Kidney (tissue), 14 donors: ENCODE data around the gene GNG7. TPM values are rescaled to one million over a fixed set of nuclear protein-coding genes. Genes with fewer than 3 reads are reported as not detected.
A peak's percentile ranks its signal among the peaks of the same experiment; 100 is the strongest.
"Not testable (repeated sequence)": the region's sequence is repeated elsewhere in the genome, so short reads cannot be mapped to it uniquely, and the experiment has no call there.

Source experiments
- DNase-seq, 5 donors: peaks; one replicate each; pipeline ENCODE4 v3.0.0-alpha.2; 2013 to 2020
- FAIRE-seq: peaks from 2 replicates; lab custom pipeline; 2012; peaks lifted over from hg19 to GRCh38; lab: Jason Lieb, UNC
- H3K27ac ChIP-seq, 2 donors: one replicate each; pipeline ENCODE4 v1.7.0; 2013; ENCODE audit warnings: low read depth in 2 of 2, low read length in 2 of 2, inconsistent platforms in 1 of 2
- H3K27me3 ChIP-seq: one replicate; pipeline ENCODE4 v1.7.1; 2013; ENCODE audit warnings: low read length, inconsistent platforms; ENCODE audit not compliant: control insufficient read depth, insufficient read depth
- H3K36me3 ChIP-seq, 3 donors: one replicate each; pipeline versions ENCODE4 v1.7.0 to v1.7.1; 2013; ENCODE audit warnings: low read length in 3 of 3, control low read depth in 1 of 3, inconsistent platforms in 1 of 3; ENCODE audit not compliant: insufficient read depth in 3 of 3, control insufficient read depth in 2 of 3
- H3K4me1 ChIP-seq, 3 donors: one replicate each; pipeline versions ENCODE4 v1.7.0 to v1.7.1; 2013; ENCODE audit warnings: low read length in 3 of 3, inconsistent platforms in 1 of 3, low read depth in 1 of 3; ENCODE audit not compliant: control insufficient read depth in 2 of 3, insufficient read depth in 2 of 3
- H3K4me3 ChIP-seq, 3 donors: one replicate each; pipeline versions ENCODE4 v1.7.0 to v1.8.1; 2013; ENCODE audit warnings: low read length in 3 of 3, control low read depth in 1 of 3, inconsistent platforms in 1 of 3
- H3K9ac ChIP-seq, 3 donors: one replicate each; pipeline versions ENCODE4 v1.7.0 to v1.7.1; 2013; ENCODE audit warnings: low read length in 3 of 3, control low read depth in 1 of 3, inconsistent platforms in 1 of 3
- H3K9me3 ChIP-seq, 3 donors: one replicate each; pipeline versions ENCODE4 v1.7.0 to v1.7.1; 2013; ENCODE audit warnings: low read length in 3 of 3, control low read depth in 1 of 3, inconsistent platforms in 1 of 3; ENCODE audit not compliant: control insufficient read depth in 2 of 3, insufficient read depth in 1 of 3
- CTCF ChIP-seq: IDR thresholded peaks from 3 replicates; pipeline ENCODE4 v1.5.1; 2012; ENCODE audit warnings: mild to moderate bottlenecking, moderate library complexity, borderline replicate concordance; ENCODE audit not compliant: insufficient read depth; ENCODE audit errors: extremely low read depth
- intact Hi-C: fragments of 100-400 bp; cut with DNase I; formaldehyde crosslinking; loops from one replicate; pipeline ENCODE4 v1.11.1; 2022
- polyA plus RNA-seq: library from polyadenylated mRNA; stranded (reverse); fragments of 350-450 nt; fragmentation: Illumina TruSeq; extraction: RNeasy Lipid Tissue Mini Kit (QIAGEN cat#74804); gene quantifications from one replicate; pipeline ENCODE4 v1.2.3, GENCODE V29; 2014; ENCODE audit warnings: low read depth, low replicate concordance; ENCODE audit not compliant: insufficient read depth
- total RNA-seq: library from RNA; stranded (reverse); fragmentation: NEBNext Ultra II Directional; extraction: Animal tissue kit (Norgen Biotek cat#: 25700); gene quantifications from one replicate; pipeline ENCODE4 v1.2.1, GENCODE V29; 2021
- donor health status: control.
- donor health status: control.
- donor health status: control.
- donor health status: control.
- donor health status: control.
- donor health status: DM: yes; HTN: yes; CAD: no.
- donor health status: Normal renal cell carcinoma (clear cell type).

Gene GNG7
- total and polyA plus RNA-seq, 2 donors from 2014 or later = 9.9 to 13.4 TPM

- FAIRE-seq (no peak), DNase-seq (peak in 1 of 5 donors; percentile 75)
- Histone ChIP-seq H3K36me3 (no peaks in the 10 kb centered on the region), H3K27me3 (no peaks in the 10 kb centered on the region), H3K9me3 (no peaks in the 10 kb centered on the region), H3K4me1 (peaks cover 2 to 31% (median 19%) of the 10 kb centered on the region in 3 donors), H3K4me3 (no peak overlapping the region), H3K27ac (peak overlapping the region; percentile 86 to 94), H3K9ac (no peak overlapping the region)
- no peak for TF ChIP-seq CTCF
- intact Hi-C loops = no loop called here
Measured at GRCh38 chr19:2547721-2548120, 154.8 kb downstream of the GNG7 start.

GRCh38 chr19:2547033-2547680, 155.3 kb downstream of the GNG7 start:
- Histone ChIP-seq H3K27me3 (no peaks in the 10 kb centered on the region), H3K36me3 (no peaks in the 10 kb centered on the region), H3K9me3 (no peaks in the 10 kb centered on the region), H3K9ac (no peak overlapping the region), H3K27ac (peak overlapping the region; percentile 86 to 94), H3K4me1 (peaks cover 2 to 37% (median 24%) of the 10 kb centered on the region in 3 donors), H3K4me3 (no peak overlapping the region)
- intact Hi-C loops = no loop called here
- FAIRE-seq = no peak
- DNase-seq = peak in 1 of 5 donors; percentile 63
- TF ChIP-seq CTCF = no peak

- DNase-seq (peak; percentile 60 to 98 (median 80)), FAIRE-seq (no peak)
- intact Hi-C loops = no loop called here
- Histone ChIP-seq H3K36me3 (no peaks in the 10 kb centered on the region), H3K27me3 (no peaks in the 10 kb centered on the region), H3K27ac (peak overlapping the region; percentile 86 to 94), H3K4me1 (peaks cover 2 to 37% (median 24%) of the 10 kb centered on the region in 3 donors), H3K9me3 (no peaks in the 10 kb centered on the region), H3K4me3 (no peak overlapping the region), H3K9ac (peak overlapping the region in 1 of 3 donors; percentile 61)
- no peak for TF ChIP-seq CTCF
Measured at GRCh38 chr19:2546128-2547032, 156.1 kb downstream of the GNG7 start.

GRCh38 chr19:2545416-2546127, 156.9 kb downstream of the GNG7 start:
- FAIRE-seq, H3K27me3 ChIP-seq, DNase-seq, H3K36me3 ChIP-seq, intact Hi-C loops, H3K9me3 ChIP-seq, H3K4me3 ChIP-seq: not testable (repeated sequence)
- Histone ChIP-seq H3K27ac (peak overlapping the region; percentile 86 to 94), H3K9ac (peak overlapping the region in 1 of 3 donors; percentile 61), H3K4me1 (peaks cover 2 to 34% (median 24%) of the 10 kb centered on the region in 3 donors)
